ENCODE measurements around the gene DLL4.
A peak's percentile ranks its signal among the peaks of the same experiment; 100 is the strongest.

DLL4 gene

GRCh38 chr15:40941068-40941527 lies 12.0 kb downstream of the DLL4 start:
- POLR2A ChIA-PET, result interaction anchor here (0.8 to 5.1 kb wide), 8 partner anchors 10 to 392 kb away, joined by 3 to 146 read pairs (median 6); partner anchors contain the start of genes CHAC1, DLL4, NUSAP1 and OIP5

DNA sequence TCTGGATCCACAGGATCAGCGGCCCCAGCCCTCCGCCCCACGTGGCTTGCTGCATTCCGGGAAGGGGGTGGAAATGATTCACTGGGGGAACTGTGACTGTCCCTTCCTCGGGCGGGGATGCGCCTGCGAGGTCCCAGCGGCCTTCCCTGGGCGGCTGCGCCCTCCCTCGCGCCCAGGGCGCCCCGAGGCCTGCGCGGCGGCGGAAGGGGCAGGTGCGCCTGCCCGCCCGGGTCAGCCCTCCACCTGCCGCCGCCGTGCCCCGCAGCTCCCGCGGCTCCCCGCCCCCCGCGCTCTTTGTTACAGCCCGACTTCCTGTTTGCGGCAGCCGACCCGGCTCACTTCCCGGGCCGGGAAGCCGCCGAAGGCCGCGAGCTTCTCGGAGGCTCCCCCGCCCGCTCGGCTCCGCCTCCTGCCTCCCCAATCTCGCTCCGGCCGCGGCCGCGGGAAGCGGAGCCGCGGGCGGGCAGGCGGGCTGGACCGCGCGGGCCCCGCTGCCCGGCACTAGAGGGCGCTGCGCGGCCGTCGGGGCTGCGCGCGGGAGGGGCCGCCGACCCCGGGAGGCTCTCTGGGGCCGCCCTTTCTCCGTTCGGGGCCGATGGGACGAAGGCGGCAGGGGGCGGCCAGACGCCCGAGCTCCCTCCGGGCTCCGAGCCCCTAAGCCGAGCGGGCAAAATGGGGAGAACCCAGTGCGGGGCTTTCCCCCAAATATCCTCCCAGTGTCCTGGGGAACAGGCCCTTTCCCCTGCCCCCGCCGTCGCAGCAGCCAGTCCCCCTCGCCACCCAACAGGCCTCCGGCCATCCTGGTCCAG lies 12.6 kb downstream of the DLL4 start:
- POLR2A ChIA-PET, result interaction anchor here (0.8 to 5.1 kb wide), 10 partner anchors 11 to 391 kb away, joined by 3 to 146 read pairs (median 5); partner anchors contain the start of genes CHAC1, DLL4, NUSAP1 and OIP5

More at GRCh38 chr15:40941068-40941527, 12.0 kb downstream of the DLL4 start:
- CTCF ChIA-PET, result interaction anchor here (0.6 to 2.2 kb wide), 13 partner anchors 10 to 253 kb away, joined by 3 to 22 read pairs (median 4); partner anchors contain the start of gene DLL4
- DNase-seq (ENCODE audit: extremely low spot score), result no peak
- no peak for TF ChIP-seq BHLHE40 (IDR thresholded peaks at IDR 0.05; ENCODE audit: borderline replicate concordance)
- TF ChIP-seq FOXK2 (IDR thresholded peaks at IDR 0.05), result no peak
- TF ChIP-seq ZNF384 (IDR thresholded peaks at IDR 0.05), result no peak
- no peak for TF ChIP-seq FOXM1 (IDR thresholded peaks at IDR 0.05; ENCODE audit: borderline replicate concordance)
- TF ChIP-seq FOXA1 (IDR thresholded peaks at IDR 0.05), result no peak
- TF ChIP-seq, protein P1, sequence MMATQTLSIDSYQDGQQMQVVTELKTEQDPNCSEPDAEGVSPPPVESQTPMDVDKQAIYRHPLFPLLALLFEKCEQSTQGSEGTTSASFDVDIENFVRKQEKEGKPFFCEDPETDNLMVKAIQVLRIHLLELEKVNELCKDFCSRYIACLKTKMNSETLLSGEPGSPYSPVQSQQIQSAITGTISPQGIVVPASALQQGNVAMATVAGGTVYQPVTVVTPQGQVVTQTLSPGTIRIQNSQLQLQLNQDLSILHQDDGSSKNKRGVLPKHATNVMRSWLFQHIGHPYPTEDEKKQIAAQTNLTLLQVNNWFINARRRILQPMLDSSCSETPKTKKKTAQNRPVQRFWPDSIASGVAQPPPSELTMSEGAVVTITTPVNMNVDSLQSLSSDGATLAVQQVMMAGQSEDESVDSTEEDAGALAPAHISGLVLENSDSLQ (IDR thresholded peaks at IDR 0.05), result no peak
- TF ChIP-seq ELF4 (IDR thresholded peaks at IDR 0.05), result no peak
- TF ChIP-seq HDGF (IDR thresholded peaks at IDR 0.05; ENCODE audit: borderline replicate concordance), result no peak
- no peak for TF ChIP-seq LEF1 (IDR thresholded peaks at IDR 0.05; ENCODE audit: borderline replicate concordance)
- no peak for TF ChIP-seq SUZ12 (IDR thresholded peaks at IDR 0.05)
- TF ChIP-seq ARNT (IDR thresholded peaks at IDR 0.05), result no peak
- no peak for TF ChIP-seq L3MBTL2 (conservative IDR thresholded peaks at IDR 0.05)
- TF ChIP-seq CTBP1 (IDR thresholded peaks at IDR 0.05; ENCODE audit: borderline replicate concordance), result no peak
- TF ChIP-seq NFRKB (IDR thresholded peaks at IDR 0.05), result no peak
- TF ChIP-seq TARDBP (IDR thresholded peaks at IDR 0.05), result no peak
- no peak for TF ChIP-seq SP1 (IDR thresholded peaks at IDR 0.05)

GRCh38 chr15:40942337-40942854 lies 13.3 kb downstream of the DLL4 start:
- CTCF ChIA-PET, result interaction anchor here (0.7 to 2.2 kb wide), 8 partner anchors 9 to 114 kb away, joined by 3 to 22 read pairs (median 4); partner anchors contain the start of genes CHAC1 and DLL4
- TF ChIP-seq SP1 (IDR thresholded peaks at IDR 0.05) (no peak), ARNT (IDR thresholded peaks at IDR 0.05) (no peak), FOXM1 (IDR thresholded peaks at IDR 0.05; ENCODE audit: borderline replicate concordance) (no peak), ELF4 (IDR thresholded peaks at IDR 0.05) (no peak), FOXA1 (IDR thresholded peaks at IDR 0.05) (no peak), FOXK2 (IDR thresholded peaks at IDR 0.05) (no peak)
- no peak for DNase-seq (ENCODE audit: extremely low spot score)
- POLR2A ChIA-PET, result interaction anchor here (0.8 to 5.1 kb wide), 7 partner anchors 11 to 390 kb away, joined by 3 to 146 read pairs (median 5); partner anchors contain the start of genes CHAC1, NUSAP1 and OIP5

More for the DNA sequence above, 12.6 kb downstream of the DLL4 start:
- CTCF ChIA-PET, result interaction anchor here (0.6 to 2.2 kb wide), 17 partner anchors 9 to 252 kb away, joined by 3 to 22 read pairs (median 3); partner anchors contain the start of genes CHAC1 and DLL4
- peak; percentile 81 for DNase-seq (ENCODE audit: extremely low spot score)
- TF ChIP-seq FOXK2 (IDR thresholded peaks at IDR 0.05) (no peak), ARNT (IDR thresholded peaks at IDR 0.05) (no peak), HDGF (IDR thresholded peaks at IDR 0.05; ENCODE audit: borderline replicate concordance) (no peak), ZNF384 (IDR thresholded peaks at IDR 0.05) (no peak), L3MBTL2 (conservative IDR thresholded peaks at IDR 0.05) (no peak; the same call in none of the 2 replicates), CTBP1 (IDR thresholded peaks at IDR 0.05; ENCODE audit: borderline replicate concordance) (no peak), LEF1 (IDR thresholded peaks at IDR 0.05; ENCODE audit: borderline replicate concordance) (no peak), BHLHE40 (IDR thresholded peaks at IDR 0.05; ENCODE audit: borderline replicate concordance) (no peak), SP1 (IDR thresholded peaks at IDR 0.05) (no peak), ELF4 (IDR thresholded peaks at IDR 0.05) (no peak)
- TF ChIP-seq, protein P1 (IDR thresholded peaks at IDR 0.05), result no peak

DNA sequence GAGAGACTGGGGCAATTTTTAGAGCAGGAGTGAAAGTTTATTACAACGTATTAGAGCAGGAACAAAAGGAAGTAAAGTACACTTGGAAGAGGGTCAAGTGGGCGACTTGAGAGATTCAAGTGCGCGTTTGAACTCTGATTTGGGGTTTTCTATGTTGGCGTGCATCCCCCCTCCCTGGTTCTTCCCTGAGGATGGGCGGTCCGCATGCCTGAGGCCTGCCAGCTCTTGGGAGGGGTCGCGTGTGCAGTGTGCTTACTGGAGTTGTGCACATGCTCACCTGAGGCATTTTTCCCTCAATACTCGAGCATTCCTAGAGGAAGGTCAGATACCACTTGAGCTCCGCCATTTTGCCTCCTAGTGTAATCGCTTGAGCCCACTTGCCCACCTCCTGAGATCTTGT lies 13.7 kb downstream of the DLL4 start:
- POLR2A ChIA-PET, result interaction anchor here (1.3 to 5.1 kb wide), 3 partner anchors 12 to 241 kb away, joined by 5 to 146 read pairs (median 24); partner anchors contain the start of gene CHAC1

More for the DNA sequence above, 13.7 kb downstream of the DLL4 start:
- CTCF ChIA-PET, result interaction anchor here (0.8 to 2.2 kb wide), 5 partner anchors 8 to 79 kb away, joined by 3 to 22 read pairs (median 8); partner anchors contain the start of gene DLL4
- no peak for DNase-seq (ENCODE audit: extremely low spot score)
- TF ChIP-seq ZNF384 (IDR thresholded peaks at IDR 0.05), result no peak
- TF ChIP-seq FOXK2 (IDR thresholded peaks at IDR 0.05), result no peak
- TF ChIP-seq BHLHE40 (IDR thresholded peaks at IDR 0.05; ENCODE audit: borderline replicate concordance), result no peak
- TF ChIP-seq, protein P1 (IDR thresholded peaks at IDR 0.05), result no peak
- no peak for TF ChIP-seq TARDBP (IDR thresholded peaks at IDR 0.05)
- TF ChIP-seq L3MBTL2 (conservative IDR thresholded peaks at IDR 0.05), result no peak
- no peak for TF ChIP-seq FOXM1 (IDR thresholded peaks at IDR 0.05; ENCODE audit: borderline replicate concordance)
- TF ChIP-seq LEF1 (IDR thresholded peaks at IDR 0.05; ENCODE audit: borderline replicate concordance), result no peak
- TF ChIP-seq SP1 (IDR thresholded peaks at IDR 0.05), result no peak
